GM12891 (cell line): ENCODE results near the gene GMPPB.

Source experiments
- POLR2A ChIP-seq: IDR thresholded peaks from 2 replicates; pipeline ENCODE4 v1.6.1; 2011; ENCODE audit warnings: low read depth, low read length, control low read depth
- POLR2AphosphoS5 ChIP-seq: IDR thresholded peaks from 2 replicates; pipeline ENCODE4 v1.6.1; 2011; ENCODE audit warnings: low read depth, low read length, control low read depth
- SPI1 ChIP-seq: IDR thresholded peaks from 2 replicates; pipeline ENCODE4 v1.6.1; 2011; ENCODE audit warnings: low read depth, low read length, control low read depth
- TAF1 ChIP-seq: IDR thresholded peaks from 2 replicates; pipeline ENCODE4 v1.6.1; 2011; ENCODE audit warnings: low read depth, low read length, control low read depth

DNA sequence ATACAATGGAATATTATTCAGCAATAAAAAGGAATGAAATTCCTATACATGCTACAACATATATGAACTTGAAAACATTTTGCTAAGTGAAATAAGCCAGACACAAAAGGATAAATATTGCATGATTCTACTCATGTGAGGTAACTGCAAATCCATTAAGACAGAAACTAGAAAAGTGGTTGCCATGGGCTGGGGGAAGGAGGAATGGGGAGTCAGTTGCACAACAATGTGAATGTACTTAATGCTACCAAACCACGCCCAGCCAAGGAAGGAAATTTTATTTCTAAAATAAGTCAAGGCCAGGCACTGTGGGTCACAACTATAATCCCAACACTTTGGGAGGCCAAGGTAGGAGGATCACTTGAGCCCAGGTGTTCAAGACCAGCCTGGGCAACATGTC lies 9.8 kb upstream of the GMPPB start:
- TF ChIP-seq TAF1 = no peak
- no peak for TF ChIP-seq POLR2A
- TF ChIP-seq POLR2AphosphoS5 = no peak
- TF ChIP-seq SPI1 = no peak
